GM21390 (cell line): ENCODE results near the gene CD2AP.
"Not testable (repeated sequence)": the region's sequence is repeated elsewhere in the genome, so short reads cannot be mapped to it uniquely, and the experiment has no call there.

Source experiments
- ATAC-seq: cut with Tn5 transposase; IDR thresholded peaks from one replicate; pipeline ENCODE4 v1.9.1; 2021; ENCODE audit not compliant: unreplicated experiment

Gene CD2AP

GRCh38 chr6:47553243-47553642, 75.7 kb downstream of the CD2AP start:
- not testable (repeated sequence) for ATAC-seq

- ATAC-seq = not testable (repeated sequence)
These were observed 78.9 kb downstream of the CD2AP start for GRCh38 chr6:47556459-47556858.

DNA sequence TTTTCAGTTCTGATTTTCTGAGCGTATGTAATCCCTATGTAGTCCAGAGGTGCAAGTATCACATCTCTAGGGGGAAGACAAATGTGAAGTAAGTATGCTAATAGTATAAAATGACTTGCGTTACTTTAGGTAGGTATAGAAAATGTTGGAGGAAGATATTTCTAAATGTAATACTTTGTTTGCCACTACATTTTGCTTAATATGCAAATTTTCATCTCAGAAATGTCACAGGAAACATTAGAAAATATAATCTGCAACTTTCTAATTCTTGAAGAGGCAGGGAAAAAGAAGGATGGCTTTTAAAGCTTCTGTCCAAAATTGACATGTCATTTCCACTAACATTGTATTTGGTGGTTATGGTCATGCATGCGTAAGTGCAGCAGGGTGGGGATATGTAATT, 85.6 kb downstream of the CD2AP start:
- no peak for ATAC-seq

DNA sequence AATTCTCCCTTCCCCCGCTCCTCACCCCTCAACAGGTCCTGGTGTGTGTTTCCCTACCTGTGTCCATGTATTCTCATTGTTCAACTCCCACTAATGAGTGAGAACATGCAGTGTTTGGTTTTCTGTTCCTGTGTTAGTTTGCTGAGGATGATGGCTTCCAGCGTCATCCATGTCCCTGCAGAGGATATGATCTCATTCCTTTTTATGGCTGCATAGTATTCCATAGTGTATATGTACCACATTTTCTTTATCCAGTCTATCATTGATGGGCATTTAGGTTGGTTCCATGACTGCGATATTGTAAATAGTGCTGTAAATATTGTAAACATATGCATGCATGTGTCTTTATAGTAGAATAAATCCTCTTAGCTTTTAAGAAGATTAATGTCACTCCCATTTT, 89.0 kb downstream of the CD2AP start:
- not testable (repeated sequence) for ATAC-seq

- ATAC-seq = no peak
These were observed 90.0 kb downstream of the CD2AP start for GRCh38 chr6:47567586-47567985.

GRCh38 chr6:47571488-47571887, 93.9 kb downstream of the CD2AP start:
- no peak for ATAC-seq

DNA sequence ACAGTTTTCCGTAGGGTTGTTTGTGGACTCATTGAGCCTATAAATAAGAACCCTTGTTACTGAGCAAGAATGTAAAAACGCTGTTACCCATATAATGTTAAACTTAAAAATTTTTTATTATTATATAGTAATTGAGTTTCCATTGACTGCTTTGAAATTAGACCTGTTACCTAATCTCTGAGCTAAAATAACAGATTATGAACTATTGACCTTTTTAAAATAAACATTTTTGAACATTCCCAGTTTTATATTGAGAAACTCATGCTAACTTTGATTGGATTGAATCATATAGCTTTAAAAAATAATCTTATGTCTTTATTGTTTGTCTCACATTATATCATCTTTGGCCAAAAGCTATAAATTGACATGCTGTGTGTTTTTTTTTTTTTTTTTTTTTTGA, 95.5 kb downstream of the CD2AP start:
- ATAC-seq = no peak

DNA sequence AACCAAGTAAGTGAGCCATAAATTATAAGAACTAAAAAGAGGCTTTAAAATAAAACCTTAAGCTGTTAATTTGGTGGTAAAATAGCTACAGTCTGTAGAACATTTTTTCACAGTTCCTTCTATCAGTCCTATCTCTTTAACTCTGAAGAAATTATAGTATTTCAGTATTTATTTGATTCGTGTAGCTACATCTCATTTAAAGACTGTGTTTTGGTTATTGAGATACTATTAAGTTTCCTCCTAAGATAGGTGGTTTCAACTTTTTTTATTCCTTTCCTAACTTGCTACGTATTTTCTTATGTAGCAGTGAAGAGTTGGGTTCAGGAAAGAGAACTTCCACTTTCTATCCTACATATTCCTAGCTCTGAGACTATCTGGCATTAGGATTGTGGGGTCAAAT, 97.2 kb downstream of the CD2AP start:
- no peak for ATAC-seq

GRCh38 chr6:47579040-47579439, 101.5 kb downstream of the CD2AP start:
- no peak for ATAC-seq

DNA sequence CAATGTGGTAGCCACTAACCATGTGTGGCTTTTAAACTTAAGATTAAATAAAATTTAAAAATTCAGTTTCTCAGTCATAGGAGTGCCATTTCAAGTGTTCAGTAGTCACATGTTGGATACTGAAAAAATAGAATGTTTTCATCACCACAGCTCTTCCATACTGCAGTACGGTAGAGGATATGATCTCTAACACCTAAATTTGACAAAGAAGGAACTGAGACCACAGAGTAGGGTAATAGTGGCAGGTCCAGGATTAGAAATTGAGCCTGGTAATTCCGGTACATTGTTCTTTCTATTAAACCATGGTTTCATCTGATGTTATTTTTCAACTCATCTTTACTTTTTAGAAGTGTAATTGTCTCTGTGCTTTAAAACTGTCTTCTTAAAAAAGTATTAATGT, 104.0 kb downstream of the CD2AP start:
- ATAC-seq = peak; percentile 93

- no peak for ATAC-seq
These were observed 109.9 kb downstream of the CD2AP start for GRCh38 chr6:47587493-47587892.

DNA sequence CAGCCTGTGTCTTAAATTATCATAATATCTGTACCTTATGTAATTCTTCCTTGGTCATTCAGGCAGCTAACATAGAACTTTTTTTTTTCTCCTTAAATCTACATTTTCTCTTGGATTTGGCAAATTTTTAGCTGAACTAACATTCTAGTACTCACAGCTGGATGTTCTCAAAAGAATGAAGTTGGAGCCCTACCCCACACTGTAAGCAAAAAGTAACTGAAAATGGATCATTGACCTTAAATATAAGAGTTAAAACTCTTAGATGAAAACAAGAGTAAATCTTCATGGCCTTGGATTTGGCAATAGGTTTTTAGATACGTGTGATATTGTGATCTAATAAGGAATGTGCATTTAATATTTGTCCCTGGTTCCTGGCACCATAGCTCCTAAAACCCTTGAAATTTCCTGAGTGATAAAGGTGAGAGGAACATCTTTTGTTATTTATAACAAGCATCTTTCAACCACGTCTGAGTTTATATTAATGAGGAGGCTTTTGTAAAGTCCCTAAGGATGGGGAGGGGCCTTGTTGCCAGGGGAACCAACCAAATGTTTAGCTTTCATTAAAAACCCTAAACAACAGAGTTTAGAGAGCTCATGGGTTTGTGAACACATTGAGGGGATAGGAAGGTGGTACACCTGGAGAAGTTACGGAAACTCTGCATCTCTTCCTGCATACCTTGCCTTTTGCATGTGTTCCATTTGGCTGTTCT, 114.7 kb downstream of the CD2AP start:
- ATAC-seq = no peak

GRCh38 chr6:47593979-47594378, 116.4 kb downstream of the CD2AP start:
- no peak for ATAC-seq

DNA sequence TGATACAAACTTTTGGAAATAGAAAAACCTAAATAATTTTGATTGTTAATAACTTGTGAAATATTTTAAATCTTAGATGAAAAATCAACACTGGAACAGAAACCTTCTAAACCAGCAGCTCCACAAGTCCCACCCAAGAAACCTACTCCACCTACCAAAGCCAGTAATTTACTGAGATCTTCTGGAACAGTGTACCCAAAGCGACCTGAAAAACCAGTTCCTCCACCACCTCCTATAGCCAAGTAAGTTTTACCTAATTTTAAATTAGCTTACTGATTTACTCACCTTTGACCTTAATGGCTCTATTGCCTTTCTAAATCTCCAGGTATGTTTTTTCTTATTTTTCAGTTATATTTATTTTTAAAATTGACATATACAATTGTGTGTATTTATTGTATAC, 118.2 kb downstream of the CD2AP start:
- no peak for ATAC-seq

- ATAC-seq = no peak
These were observed 120.8 kb downstream of the CD2AP start for GRCh38 chr6:47598367-47598766.

DNA sequence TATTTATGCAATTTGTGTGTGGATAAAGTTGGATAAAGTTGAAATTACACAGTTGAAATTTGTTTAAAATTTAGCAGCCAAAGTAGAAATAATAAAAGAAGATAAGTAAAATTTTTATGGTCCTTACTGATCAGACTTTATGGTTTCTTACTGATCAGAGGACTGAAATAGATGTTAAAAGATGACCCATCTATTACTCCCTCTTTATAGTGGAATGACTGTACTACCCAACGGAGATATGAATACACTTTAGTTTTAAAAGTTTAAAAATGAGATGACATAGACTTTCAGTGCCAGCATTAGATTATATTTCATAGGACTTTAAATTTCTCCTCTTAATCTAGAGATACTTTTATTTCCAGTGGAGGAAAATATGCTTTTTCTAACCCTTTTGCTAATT, 121.9 kb downstream of the CD2AP start:
- no peak for ATAC-seq

- ATAC-seq = no peak
These were observed 125.6 kb downstream of the CD2AP start for GRCh38 chr6:47603227-47603626.

DNA sequence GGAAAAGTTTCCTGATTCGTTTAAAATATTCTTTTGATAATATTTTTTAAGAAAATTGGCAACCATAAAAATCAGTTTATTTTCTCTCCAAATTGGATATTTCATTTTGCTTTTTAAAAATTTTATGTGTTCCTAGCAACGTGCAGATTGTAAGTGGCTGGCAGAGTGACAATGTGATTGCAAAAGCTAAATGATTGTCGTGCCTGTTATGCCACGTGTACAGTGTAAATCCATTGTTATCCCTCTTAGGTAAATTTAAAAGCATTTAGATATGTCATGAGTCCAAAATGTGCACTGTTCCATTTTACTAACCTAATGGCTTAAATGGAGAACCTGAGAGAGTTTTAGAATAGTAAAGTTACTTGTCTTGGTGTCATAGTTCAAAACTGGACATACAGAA, 126.4 kb downstream of the CD2AP start:
- no peak for ATAC-seq

- no peak for ATAC-seq
These were observed 144.4 kb downstream of the CD2AP start for GRCh38 chr6:47621838-47622449.

DNA sequence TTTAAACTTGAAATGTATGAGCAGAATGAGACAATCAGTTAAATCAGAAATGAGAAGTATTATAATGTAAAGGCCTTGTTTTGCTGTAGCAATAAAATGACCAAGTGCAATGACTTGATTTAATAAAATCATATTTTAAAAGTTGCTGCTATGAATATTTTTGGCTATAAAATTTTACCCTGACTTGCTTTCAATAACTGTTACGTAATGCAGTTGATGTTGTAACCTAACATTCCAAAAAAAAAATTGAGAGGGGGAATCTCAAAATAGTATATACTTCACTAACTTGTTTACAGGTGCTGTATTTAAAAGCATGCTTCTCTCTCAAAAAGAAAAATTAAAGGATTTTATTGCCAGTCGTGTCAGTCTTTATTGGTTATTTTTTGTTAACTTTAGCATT, 149.2 kb downstream of the CD2AP start:
- no peak for ATAC-seq

DNA sequence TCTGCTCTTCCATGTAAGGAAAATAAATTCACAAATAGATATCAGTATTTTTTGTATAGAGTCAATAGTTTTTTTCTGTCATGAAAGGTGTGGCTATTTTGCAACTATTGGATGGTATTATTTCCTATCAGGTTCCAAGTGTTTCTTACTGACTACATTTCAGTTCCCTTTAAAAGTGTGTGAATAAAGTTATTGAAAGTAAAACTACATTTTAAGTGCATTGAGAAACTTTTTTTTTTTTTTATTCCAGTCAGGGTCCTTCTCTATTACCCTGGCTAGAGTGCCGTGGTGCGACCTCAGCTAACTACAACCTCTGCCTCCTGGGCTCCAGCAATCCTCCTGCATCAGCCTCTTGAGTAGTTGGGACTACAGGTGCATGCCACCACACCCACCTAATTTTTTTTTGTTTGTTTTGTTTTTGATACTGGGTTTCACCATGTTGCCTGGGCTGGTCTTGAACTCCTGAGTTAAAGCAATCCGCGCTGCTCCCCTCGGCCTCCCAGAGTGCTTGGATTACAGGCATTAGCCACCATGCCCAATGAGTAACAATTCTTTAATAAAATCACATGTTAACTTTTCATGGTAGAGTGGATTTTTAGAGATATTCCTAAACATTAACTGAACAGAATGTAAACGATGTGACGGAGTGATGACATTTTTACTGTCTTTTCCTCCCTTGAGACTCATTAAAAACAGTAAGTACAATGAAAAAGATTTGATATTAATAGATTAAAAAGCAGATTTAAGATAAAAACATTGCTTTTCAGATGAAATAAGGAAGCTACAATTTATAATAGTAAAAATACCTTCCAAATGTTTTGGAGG, 151.1 kb downstream of the CD2AP start:
- no peak for ATAC-seq

GRCh38 chr6:47629954-47630353, 152.4 kb downstream of the CD2AP start:
- ATAC-seq = no peak
